Ectodermal cell (in vitro differentiated cells): ENCODE results near the gene CLNS1A.
"Not testable (repeated sequence)": the region's sequence is repeated elsewhere in the genome, so short reads cannot be mapped to it uniquely, and the experiment has no call there.

Source experiments
- H3K27ac ChIP-seq: 2 replicates; pipeline ENCODE4 v1.7.0; 2013; ENCODE audit warnings: mild to moderate bottlenecking, low read depth, low read length; ENCODE audit not compliant: insufficient read depth, poor library complexity, severe bottlenecking
- H3K27me3 ChIP-seq: 2 replicates; pipeline ENCODE4 v1.7.0; 2013; ENCODE audit warnings: mild to moderate bottlenecking, low read length; ENCODE audit not compliant: insufficient read depth, control insufficient read depth, poor library complexity, severe bottlenecking
- H3K36me3 ChIP-seq: one replicate; pipeline ENCODE4 v1.7.0; 2013; ENCODE audit warnings: low read length; ENCODE audit not compliant: control insufficient read depth, insufficient read depth
- H3K4me1 ChIP-seq: one replicate; pipeline ENCODE4 v1.7.0; 2013; ENCODE audit warnings: low read length; ENCODE audit not compliant: control insufficient read depth, insufficient read depth
- H3K4me3 ChIP-seq: 2 replicates; pipeline ENCODE4 v1.7.0; 2013; ENCODE audit warnings: low read depth, low read length, control low read depth; ENCODE audit not compliant: insufficient read depth
- H3K9me3 ChIP-seq: 2 replicates; pipeline ENCODE4 v1.7.0; 2013; ENCODE audit warnings: mild to moderate bottlenecking, low read length, moderate library complexity; ENCODE audit not compliant: control insufficient read depth
- WGBS, 2 experiments: methylation state at CpG; one replicate each; pipeline ENCODE4 v1.1.7; 2013; ENCODE audit warnings: missing lambda C conversion rate in 2 of 2; 5-methylcytosine and 5-hydroxymethylcytosine counted together

The CLNS1A gene

DNA sequence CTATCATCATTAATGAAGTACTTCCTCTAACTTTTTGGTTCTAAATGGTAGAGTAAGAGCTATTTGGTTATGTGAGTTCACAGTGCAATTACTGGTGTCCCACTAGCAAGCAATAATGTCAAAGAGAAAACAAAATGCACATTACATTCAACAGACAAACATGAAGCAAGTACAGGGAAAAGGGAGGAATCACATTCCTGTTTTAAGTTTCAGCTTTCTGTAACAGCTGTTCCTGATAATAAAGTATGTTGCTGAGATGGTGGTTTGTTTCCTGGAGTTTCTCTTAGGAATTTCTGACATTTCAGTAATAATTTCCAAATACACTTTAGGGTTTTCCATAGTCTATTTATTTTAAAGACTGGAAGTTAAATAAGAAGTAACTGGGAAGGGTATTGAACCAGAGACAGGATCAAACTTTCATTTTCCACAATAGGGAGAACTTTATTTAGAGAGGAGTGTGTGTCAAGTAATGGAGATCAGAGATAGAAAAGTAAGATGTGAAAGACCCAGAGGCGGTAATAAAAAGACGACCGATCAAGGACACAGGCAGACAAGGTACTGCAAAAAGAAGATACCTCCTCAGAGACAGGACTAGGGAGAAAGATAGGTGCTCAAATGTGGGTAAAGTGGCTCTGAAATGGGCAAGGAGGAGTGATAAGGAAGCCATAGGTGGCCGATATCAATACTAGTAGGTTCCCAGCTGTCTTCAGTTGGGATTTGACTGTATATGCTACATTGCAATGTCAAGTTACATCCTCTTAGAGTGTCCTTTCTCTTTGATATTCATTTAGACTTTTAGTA lies 20.8 kb upstream of the CLNS1A start:
- Histone ChIP-seq H3K4me1 (no peaks in the 10 kb centered on the region), H3K36me3 (no peaks in the 10 kb centered on the region), H3K9me3 (no peaks in the 10 kb centered on the region), H3K27ac (no peak overlapping the region), H3K4me3 (no peak overlapping the region), H3K27me3 (no peaks in the 10 kb centered on the region)
- WGBS, 2 experiments, result 93% methylated on average over 4 of the region's 4 CpGs

DNA sequence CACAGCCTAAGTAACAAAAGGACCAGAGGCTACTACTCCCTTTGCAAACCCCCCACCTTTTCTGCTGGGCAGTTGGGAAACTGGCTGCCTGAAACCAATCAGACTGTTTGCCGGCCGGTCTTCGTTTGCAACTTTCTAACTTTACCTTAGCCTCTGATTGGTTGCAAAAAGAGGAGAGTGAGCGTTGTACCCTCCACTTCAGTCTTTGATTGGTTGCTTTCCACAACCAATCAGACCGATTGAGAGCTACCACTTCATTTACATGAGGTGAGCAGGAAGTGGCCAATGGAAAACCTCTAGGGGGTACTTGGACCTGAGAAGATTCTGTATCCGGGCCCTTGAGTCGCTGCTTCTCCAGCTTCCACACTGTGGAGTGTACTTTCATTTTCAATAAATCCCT lies 18.8 kb upstream of the CLNS1A start:
- Histone ChIP-seq H3K4me3 (no peak overlapping the region), H3K4me1 (no peaks in the 10 kb centered on the region), H3K9me3 (no peaks in the 10 kb centered on the region), H3K27me3 (no peaks in the 10 kb centered on the region), H3K36me3 (no peaks in the 10 kb centered on the region), H3K27ac (no peak overlapping the region)
- 89 to 90% methylated on average over 7 of the region's 7 CpGs for WGBS, 2 experiments

DNA sequence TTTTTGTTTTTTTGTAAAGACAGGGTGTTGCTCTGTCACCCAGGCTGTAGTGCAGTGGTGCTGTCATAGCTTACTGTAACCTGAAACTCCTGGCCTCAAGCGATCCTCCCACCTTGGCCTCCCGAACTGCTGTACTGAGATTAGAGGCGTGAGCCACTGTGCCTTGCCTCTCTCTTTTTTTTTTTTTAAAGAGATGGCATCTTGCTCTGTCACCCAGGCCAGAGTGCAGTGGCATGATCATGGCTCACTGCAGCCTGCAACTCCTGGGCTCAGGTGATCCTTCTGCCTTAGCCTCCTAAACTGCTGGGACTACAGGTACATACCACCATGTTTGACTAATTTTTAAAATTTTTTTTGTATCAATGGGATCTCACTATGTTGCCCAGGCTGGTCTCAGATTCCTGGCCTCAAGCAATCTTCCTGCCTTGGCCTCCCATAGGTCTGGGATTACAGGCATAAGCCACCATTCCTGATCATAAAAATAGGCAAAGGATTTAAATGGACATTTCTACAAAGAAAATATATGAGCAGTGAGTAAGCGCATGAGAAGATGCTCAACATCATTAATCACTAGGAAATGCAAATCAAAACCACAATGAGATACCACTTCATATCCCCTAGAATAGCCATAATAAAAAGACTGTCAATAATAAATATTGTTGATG lies 17.3 kb upstream of the CLNS1A start:
- no peak overlapping the region for H3K27ac ChIP-seq
- no peak overlapping the region for H3K4me3 ChIP-seq
- no peaks in the 10 kb centered on the region for H3K4me1 ChIP-seq
- no peaks in the 10 kb centered on the region for H3K36me3 ChIP-seq
- H3K9me3 ChIP-seq, result no peaks in the 10 kb centered on the region
- no peaks in the 10 kb centered on the region for H3K27me3 ChIP-seq
- 77 to 84% methylated on average over 3 to 4 of the region's 4 CpGs for WGBS, 2 experiments

DNA sequence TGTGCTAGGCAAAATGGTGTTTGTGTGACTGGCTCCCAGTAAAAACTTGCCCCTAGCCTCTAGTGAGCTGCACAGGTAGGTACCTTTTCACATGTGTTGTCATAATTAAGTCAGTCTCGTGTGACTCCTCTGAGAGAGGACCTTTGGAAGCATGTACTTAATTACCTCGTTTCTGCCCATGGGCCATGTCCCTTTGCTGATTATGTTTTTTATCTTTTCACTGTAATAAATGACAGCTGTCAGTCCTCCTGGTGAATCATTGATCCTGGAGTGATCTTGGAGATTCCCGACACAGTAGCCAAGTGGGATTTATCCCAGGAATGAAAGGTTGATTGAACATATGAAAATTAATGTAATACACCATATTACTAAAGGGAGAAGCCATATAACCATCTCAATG lies 12.5 kb upstream of the CLNS1A start:
- Histone ChIP-seq H3K4me1 (no peaks in the 10 kb centered on the region), H3K27me3 (no peaks in the 10 kb centered on the region), H3K36me3 (no peaks in the 10 kb centered on the region), H3K4me3 (no peak overlapping the region), H3K27ac (no peak overlapping the region), H3K9me3 (no peaks in the 10 kb centered on the region)
- WGBS, 2 experiments, result 76 to 93% methylated on average over 3 of the region's 3 CpGs

DNA sequence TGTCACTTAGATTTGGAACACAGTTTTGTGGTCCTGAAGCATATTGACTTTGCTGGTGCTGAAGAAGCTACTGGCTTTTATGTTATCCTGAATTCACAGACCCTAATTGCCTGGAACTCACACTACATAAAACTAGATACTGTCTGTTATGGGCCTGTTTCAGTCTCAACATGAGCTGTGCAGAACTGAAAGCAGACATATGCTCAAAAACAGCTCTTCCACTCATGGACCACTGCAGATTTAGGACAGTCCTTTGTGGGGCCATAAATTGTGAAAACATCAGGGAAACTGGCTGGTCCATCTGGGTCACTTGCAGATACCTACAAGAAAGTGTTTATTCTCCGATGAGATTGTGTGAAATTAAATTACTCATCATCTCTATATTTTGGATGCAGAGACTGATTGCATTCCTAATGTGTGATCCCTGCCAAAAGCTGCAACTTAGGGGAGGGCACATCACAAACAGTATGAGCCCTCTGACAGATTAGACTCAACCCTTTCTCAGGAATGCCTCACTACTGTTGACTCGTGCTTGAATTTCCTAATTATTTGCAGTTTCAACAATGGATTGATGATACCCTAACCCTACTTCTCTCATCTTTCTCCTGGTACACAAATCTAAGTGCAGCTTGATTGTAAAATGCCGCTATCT lies 10.2 kb upstream of the CLNS1A start:
- H3K27me3 ChIP-seq, result no peaks in the 10 kb centered on the region
- no peaks in the 10 kb centered on the region for H3K4me1 ChIP-seq
- 88 to 96% methylated on average over 2 to 3 of the region's 3 CpGs for WGBS, 2 experiments

DNA sequence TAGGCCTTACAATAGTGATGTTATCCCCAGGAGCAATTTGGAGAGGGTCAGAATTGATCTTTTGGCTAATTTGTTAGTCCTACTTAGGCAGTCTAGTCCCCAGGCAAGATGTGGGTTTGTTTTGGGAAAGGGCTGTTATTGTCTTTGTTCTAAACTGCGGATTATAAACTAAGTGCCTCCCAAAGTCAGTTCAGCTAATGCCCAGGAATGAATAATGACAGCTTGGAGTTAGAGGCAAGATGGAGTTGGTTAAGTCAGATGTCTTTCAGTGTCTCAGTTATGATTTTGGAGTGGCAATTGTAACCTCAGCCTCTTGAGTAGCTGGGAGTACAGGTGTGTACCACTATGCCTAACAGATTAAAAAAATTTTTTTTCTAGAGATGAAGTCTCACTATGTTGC lies 7.3 kb upstream of the CLNS1A start:
- H3K36me3 ChIP-seq, result no peaks in the 10 kb centered on the region
- H3K4me1 ChIP-seq, result no peaks in the 10 kb centered on the region
- no peak overlapping the region for H3K4me3 ChIP-seq
- no peaks in the 10 kb centered on the region for H3K27me3 ChIP-seq
- no peaks in the 10 kb centered on the region for H3K9me3 ChIP-seq
- H3K27ac ChIP-seq, result no peak overlapping the region
- 93 to 100% methylated on average over 1 of the region's 1 CpG for WGBS, 2 experiments

More for the DNA sequence above, 10.2 kb upstream of the CLNS1A start:
- Histone ChIP-seq H3K36me3 (no peaks in the 10 kb centered on the region), H3K4me3 (no peak overlapping the region), H3K9me3 (no peaks in the 10 kb centered on the region), H3K27ac (no peak overlapping the region)

DNA sequence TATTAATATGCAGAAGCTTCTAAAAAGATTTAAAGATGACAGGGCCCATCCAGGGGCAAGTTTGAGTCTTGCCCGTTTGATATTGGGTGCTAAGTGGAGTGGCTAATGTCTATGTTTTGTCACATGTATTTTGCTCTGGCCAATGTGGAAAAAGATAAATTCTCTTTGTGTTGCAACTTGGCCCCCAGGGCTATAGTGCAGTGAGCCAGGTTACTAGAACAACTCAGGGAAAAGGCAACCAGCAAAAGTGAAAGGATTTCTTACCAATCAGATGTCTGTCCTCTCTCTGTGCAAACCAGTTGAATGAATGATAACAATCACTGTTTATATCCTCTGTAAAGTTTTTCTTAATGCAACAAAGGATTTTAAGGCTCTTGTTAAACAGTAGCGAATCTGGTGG lies 4.6 kb upstream of the CLNS1A start:
- H3K4me1 ChIP-seq, result no peaks in the 10 kb centered on the region
- no peaks in the 10 kb centered on the region for H3K9me3 ChIP-seq
- H3K27ac ChIP-seq, result no peak overlapping the region
- 91 to 94% methylated on average over 2 of the region's 2 CpGs for WGBS, 2 experiments
- H3K36me3 ChIP-seq, result no peaks in the 10 kb centered on the region
- H3K4me3 ChIP-seq, result no peak overlapping the region
- no peaks in the 10 kb centered on the region for H3K27me3 ChIP-seq

DNA sequence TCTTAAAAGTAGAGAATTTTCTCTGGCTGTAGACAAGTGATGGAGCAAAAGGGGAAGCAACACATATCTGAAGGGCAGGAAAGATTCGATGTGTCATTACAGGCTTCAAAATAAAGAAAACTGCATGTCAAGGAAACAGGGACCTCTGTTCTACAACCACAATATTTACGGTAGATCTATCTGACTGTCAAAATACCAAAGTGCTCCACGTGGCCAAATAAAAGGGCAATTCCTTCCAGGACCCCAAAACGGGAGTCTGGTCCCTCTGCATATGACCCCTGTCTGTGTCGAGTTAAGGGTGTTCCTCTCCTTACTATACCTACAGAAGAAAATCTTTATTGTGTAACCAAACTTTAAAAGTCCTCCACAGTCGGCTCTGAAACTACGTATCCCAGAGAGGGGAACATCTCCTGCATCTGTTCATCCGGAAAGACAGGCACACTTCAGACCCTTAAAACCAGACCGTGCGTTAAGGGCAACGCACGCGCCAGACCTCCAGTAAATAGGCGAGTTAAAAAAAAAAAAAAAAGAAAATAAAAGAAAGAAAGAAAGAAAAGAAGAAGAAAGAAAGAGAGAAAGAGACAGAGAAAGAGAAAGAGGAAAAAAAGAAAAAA lies 756 bp downstream of the CLNS1A start:
- Histone ChIP-seq H3K4me1 (peaks cover 7% of the 10 kb centered on the region), H3K27ac (no peak overlapping the region), H3K27me3 (no peaks in the 10 kb centered on the region), H3K4me3 (peak overlapping the region; percentile 79), H3K36me3 (peaks cover 3% of the 10 kb centered on the region), H3K9me3 (no peaks in the 10 kb centered on the region)
- WGBS, 2 experiments, result 9 to 13% methylated on average over 12 to 14 of the region's 14 CpGs

DNA sequence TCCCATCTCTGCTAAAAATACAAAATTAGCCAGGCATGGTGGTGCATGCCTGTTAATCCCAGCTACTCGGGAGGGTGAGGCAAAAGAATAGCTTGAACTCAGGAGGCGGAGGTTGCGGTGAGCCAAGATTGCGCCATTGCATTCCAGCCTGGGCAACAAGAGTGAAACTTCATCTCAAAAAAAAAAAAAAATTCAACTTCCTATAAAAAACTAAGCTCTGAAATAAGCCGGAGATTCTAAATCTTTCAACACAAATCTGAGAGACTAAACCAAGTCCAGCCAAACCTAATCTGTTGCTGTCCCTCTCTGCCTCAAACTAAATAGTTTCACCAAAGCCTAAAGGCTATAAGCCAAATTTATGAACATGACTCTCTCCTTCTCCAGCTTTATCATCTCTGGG lies 3.7 kb downstream of the CLNS1A start:
- not testable (repeated sequence) for H3K4me1 ChIP-seq, H3K36me3 ChIP-seq, H3K27ac ChIP-seq, H3K27me3 ChIP-seq, H3K4me3 ChIP-seq, H3K9me3 ChIP-seq
- 89 to 93% methylated on average over 5 of the region's 5 CpGs for WGBS, 2 experiments

DNA sequence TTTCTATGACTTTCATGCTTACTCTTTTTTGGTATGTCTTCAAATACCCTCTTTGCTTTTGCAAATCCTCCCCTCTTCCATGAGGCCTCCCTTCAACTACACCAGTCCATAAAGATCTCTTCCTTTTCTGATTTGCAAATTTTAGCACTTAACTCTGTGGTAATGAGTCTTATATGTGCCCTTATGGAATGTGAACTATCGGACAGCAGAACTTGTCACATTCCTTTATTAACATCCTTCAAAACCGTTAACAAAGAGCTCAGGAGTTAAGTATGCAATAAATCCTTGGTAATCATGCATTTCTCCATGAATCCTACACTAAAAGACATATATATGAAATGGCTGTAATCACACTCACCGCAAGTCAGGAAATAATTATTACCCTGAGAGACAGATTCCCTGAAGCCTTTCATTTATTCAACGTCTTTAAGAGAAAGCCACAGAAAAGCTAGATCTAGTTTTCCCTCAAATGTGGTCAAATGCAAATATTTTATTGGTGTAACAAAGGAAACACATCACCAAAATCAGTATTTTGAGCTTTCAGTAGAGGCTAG lies 7.4 kb downstream of the CLNS1A start:
- WGBS, 2 experiments, result 95 to 96% methylated on average over 3 to 4 of the region's 4 CpGs
- Histone ChIP-seq H3K36me3 (peaks cover 24% of the 10 kb centered on the region), H3K27me3 (no peaks in the 10 kb centered on the region), H3K4me1 (no peaks in the 10 kb centered on the region), H3K27ac (no peak overlapping the region), H3K4me3 (no peak overlapping the region), H3K9me3 (no peaks in the 10 kb centered on the region)
